NCI-H82 treated with DMSO at 0.1 percent for 48 hours (cell line): ENCODE data around the gene SHE.
"Not testable (repeated sequence)": the region's sequence is repeated elsewhere in the genome, so short reads cannot be mapped to it uniquely, and the experiment has no call there.

Experiments used
- DNase-seq: peaks from one replicate; lab custom pipeline; 2025; ENCODE audit not compliant: unreplicated experiment; lab: John Stamatoyannopoulos, UW

Gene SHE

DNA sequence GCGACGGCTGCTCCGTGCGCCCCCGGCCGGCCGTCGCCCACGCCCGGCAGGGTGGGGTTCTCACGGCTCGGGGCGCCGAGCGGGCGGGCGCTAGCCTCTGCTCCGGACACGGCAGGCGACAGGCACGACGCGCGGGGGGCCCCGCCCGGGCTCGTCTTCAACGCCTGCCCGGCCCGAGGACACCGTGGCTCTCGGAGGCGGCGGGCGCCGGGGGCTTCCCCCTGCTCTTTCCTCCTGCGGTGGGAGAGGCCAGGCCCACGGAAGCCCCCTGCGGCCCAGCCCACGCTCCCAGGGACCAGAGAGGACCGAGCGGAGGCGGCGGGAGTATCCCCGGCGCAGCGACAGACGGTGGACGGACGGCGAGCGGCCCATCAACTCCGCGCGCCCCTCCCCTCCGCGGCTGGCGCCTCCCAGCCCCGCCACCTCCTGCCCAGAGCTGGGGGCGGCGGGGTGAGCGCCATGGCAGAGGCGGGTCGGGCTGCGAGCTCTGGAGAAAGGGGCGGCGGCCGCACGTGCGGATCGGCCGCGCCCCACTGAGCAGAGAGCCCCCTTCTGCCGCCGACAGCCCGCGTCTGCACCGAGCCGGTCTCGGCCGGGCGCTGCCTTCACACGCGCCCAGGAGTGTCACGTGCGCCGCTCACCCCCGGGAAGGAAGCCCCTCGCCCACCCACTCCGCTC is at the start of gene SHE, which contains the start of gene TDRD10:
TSS of gene SHE (minus strand) at position 347 of the 678 bp plus-strand sequence. CDS start 386 bp downstream, outside the sequence.
TSS of gene TDRD10 (plus strand) at position 154 of the 678 bp plus-strand sequence. CDS start 4,685 bp downstream, outside the sequence.
- DNase-seq: no peak

DNA sequence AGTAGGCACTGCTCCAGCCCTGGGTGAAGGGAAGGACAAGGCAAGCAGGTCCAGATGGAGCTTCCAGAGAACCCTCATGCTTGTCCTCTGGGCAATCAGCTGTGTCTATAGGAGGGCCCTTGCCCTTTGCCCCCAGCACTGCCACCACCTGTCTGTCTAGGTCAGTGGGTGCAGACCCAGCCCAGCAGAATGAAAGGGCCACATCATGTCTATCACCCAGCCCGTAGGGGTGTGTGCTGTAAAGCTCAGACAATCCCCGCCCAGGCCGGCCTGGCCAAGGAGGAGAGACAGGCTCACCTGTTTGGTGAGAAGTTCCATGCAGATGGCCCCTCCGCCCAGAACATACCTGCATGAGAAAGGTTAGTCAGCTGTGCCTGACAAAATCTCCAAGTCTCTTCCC is 49.3 kb upstream of the SHE start:
- no peak for DNase-seq

DNA sequence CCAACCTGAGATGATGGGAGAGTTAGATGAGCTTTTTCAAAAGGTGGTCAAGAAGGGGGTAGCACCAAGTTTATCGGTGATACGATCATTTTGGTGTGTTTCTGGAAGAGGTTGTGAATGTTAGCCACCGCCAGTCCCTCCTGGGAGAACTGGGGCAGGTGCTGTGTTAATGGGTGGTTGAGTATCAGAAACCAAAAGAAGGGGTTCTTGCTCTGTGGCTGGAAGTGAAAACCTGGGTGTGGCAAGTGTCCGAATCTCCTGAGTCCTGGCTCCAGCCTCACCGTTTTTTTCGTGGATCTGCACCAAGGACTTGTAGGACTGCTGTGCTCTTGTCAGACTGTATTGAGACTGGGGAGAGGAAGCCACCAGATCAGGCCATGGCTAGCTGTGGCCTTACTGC is 48.4 kb upstream of the SHE start:
- no peak for DNase-seq

DNA sequence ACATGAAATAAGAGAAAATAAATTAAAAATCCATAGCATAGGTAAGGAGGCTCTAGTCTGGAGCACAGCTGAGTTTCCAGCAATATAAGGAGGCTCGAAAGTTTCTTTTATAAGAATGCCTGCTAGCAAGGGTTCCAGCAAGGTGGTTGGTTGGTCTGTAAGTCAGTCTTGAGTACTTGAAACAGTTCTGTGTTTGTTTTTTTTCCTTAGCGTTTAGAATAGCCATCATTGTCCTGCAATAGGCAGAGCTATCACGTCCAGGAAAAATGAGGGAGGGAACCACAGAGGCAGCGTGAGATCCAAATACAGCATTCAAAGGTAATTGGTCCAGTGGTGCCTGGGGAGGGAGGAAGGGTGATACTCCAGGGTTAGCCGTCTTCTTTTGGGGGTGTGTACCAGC is 47.9 kb upstream of the SHE start:
- no peak for DNase-seq

DNA sequence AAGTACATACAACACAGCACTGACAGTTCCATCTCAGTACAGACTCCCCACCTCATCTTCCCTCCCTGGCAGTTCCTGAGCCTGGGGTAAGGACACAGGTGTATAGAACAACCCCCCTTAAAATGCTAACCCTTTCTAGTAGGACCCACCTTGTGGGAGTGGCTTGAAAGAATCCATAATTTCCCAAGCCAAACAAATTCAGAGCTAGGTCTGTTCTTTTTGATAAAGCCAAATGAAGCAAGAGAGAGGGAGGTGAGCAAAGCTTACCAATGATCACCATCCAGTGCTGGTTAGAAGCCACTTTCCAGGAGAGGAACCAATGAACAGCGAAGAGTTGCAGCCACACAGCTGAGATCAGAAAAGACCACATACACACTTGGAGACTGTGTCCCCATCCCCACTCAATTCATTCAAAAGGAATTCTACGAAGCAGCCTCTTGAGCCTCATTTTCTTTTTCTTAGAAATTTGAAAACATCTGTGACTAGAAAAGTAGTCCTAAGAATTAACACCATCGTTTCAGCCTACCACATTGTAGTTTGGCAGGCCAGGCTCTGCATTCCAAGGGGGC is 47.1 kb upstream of the SHE start:
- no peak for DNase-seq

- no peak for DNase-seq
These were observed 45.8 kb upstream of the SHE start for GRCh38 chr1:154548028-154548427.

- no peak for DNase-seq
These were observed 45.0 kb upstream of the SHE start for GRCh38 chr1:154547105-154547732.

DNA sequence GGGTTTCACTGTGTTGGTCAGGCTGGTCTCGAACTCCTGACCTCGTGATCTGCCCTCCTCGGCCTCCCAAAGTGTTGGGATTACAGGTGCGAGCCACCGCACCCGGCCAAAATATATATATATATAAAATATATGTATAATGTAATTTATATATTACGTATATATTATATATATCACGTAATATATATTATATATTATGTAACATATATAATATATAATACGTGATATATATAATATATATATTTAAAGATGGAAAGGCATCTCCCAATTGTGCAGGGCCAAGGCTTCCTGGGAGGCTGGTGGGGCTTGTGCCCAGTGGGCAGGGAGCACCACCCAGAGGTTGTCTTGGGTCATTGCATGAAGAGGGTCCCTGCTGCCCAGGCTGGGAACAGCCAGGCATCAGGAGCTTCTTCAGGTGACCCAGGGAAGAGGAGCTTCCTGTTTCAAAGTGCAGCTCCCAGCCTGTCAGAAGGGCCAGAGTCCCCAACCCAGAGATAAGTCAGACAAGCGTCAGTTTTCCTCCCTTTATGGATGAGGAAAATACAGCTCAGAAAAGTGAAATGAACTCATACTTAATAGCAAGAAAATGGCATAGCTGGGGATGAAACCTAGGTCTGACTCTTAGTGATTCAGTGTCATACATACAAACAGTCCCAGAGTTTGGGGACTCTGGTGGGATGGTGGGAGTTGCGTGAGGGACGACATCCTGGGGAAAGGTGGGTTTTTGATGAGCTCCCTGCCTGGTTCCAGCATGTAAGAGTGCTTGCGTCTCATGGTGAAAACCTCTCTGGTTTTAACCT is 44.3 kb upstream of the SHE start:
- peak; percentile 27 for DNase-seq

DNA sequence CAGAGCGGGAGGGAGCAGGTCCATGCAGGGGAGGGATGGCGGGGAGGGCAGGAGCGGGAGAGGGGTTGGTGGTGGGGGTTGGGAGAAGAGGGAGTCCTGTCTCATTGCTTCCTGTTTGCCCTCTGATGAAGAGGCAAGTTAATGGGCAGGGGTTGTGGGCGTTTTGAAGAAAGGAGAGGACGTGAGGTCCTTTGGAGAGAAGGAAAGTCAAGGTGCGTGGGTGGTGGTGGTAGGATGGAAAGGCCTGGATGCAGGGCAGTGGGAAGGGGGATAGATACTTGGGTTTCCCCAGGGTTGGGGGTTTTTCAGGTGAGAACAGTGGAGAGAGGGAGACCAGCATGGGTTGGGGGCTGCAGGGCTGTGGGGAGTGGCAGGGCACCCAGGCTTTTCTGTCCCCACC is 39.0 kb upstream of the SHE start:
- DNase-seq: no peak

GRCh38 chr1:154539486-154540483 is 37.6 kb upstream of the SHE start:
- no peak for DNase-seq

GRCh38 chr1:154536570-154536969 is 34.4 kb upstream of the SHE start:
- no peak for DNase-seq

- DNase-seq: peak; percentile 25
These were observed 32.0 kb upstream of the SHE start for GRCh38 chr1:154533952-154534844.

DNA sequence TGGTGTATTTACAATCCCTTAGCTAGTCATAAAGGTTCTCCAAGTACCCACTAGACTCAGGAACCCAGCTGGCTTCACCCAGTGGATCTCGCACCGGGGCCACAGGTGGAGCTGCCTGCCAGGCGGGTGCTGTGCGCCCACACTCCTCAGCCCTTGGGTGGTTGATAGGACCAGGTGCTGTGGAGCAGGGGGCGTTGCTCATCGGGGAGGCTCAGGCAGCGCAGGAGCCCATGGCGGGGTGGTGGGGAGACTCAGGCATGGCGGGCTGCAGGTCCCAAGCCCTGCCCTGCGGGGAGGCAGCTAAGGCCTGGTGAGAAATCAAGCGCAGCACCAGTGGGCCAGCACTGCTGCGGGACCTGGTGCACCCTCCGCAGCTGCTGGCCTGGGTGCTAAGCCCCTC is 29.7 kb upstream of the SHE start:
- not testable (repeated sequence) for DNase-seq

DNA sequence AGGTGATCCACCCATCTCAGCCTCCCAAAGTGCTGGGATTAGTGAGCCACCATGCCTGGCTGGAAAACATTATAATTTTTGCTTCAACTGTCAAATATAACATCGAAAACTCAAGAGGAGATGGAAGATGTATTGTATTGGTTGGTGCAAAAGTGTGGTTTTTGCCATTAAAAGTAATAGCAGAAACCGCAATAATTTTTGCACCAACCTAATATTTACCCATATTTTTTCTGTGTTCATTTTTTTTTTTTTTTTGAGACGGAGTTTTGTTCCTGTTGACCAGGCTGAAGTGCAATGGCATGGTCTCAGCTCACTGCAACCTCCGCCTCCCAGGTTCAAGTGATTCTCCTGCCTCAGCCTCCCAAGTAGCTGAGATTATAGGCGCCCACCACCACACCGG is 27.1 kb upstream of the SHE start:
- no peak for DNase-seq

DNA sequence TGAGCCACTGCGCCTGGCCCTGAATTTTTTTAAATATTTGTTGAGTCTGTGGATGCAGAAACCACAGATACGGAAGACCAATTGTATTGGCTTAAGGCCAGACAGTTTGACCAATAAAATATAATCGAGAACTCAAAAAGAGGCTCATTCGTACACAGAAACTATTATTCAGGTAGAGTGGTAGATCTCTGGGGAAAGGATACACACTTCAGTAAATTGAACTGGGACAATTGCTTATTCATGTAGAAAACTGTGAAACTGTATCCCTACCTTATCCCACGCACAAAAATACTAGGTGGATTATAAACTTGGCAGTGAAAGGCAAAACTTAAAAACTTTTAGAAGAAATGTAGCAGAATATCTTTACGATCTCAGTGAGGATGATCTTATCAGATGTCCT is 25.0 kb upstream of the SHE start:
- no peak for DNase-seq

GRCh38 chr1:154524881-154525280 is 22.7 kb upstream of the SHE start:
- no peak for DNase-seq

DNA sequence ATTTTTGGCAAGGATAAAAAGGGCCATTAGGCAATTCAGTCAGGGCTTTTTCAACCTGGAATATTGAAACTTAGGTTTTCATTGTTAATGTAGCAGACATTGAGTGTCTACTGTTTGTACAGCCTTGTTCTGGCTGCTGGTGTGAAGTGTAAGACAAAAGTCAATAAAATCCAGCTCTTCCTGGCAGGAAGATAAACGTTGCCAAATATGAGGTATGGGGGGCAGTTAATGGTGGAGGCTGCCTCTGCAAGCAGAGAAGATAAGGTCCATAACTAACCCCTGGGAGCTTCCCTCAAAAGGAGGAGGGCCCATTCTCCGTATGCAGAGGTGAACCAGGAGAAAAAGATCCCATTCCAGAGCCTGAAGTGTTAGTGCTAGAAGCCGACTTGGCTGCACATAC is 19.5 kb upstream of the SHE start:
- DNase-seq: no peak

DNA sequence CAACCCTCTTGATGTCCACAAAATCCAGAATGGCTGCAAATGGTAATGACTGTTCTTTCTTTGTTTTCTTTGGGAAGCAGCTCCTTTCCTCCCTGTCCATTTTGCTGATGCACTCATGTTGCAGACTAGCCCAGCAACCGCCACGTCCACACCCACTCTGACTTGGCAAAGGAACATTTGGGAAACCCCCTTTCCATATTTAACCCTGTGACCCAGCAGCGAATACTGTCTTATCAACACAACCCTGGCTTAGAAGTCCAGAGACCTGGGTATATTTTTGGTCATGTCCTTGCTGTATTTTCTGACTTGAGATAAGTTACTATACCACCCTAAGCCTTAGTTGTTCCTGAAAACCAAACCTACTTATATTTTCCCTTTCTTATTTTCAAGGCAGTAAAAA is 18.1 kb upstream of the SHE start:
- DNase-seq: no peak

DNA sequence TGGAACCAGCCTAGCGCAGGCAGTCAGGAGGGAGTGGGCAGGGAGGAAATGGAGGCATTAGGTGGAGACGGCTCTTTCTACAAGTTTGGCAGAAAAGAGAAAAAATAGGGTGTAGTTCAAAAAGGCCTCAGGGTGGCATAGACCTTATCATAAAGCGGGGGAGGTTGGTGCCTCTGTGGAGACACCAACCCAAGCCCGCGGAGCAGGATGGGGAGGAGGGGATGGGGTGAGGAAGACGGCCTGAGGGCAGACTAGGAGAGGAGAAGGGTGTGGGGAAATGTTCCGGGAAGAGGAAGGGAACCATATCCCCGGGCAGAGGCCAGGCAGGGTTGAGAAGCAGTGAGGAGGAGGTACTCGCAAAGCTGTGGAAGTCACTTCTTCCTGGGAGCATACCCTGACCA is 17.4 kb upstream of the SHE start:
- no peak for DNase-seq
